ENCODE measurements around the gene KAZN.

Gene KAZN

GRCh38 chr1:14654554-14654953 lies 56.1 kb downstream of the KAZN start:
- 0 out of 2 replicates have a peak, but pooled peaks cover 2% of the 10 kb centered on the region for H3K9me3 ChIP-seq (ENCODE audit: insufficient read depth, low read depth, low read length)
- no peaks in the 10 kb centered on the region for H3K4me1 ChIP-seq (ENCODE audit: insufficient read depth, low read length, poor library complexity, severe bottlenecking)
- H3F3A ChIP-seq (ENCODE audit: low read depth): no peaks in the 10 kb centered on the region
- no peaks in the 10 kb centered on the region for H4K20me1 ChIP-seq (ENCODE audit: insufficient read depth, low read length, poor library complexity, severe bottlenecking)
- no peaks in the 10 kb centered on the region for H3K27me3 ChIP-seq (ENCODE audit: insufficient read depth, low read length, poor library complexity, severe bottlenecking)
- H3K36me3 ChIP-seq (ENCODE audit: insufficient read depth, low read length): no peaks in the 10 kb centered on the region
- no peaks in the 10 kb centered on the region for H3K79me2 ChIP-seq (ENCODE audit: insufficient read depth, low read length)
- no peak overlapping the region for H2AFZ ChIP-seq (ENCODE audit: low read length)
- TF ChIP-seq CTCF (conservative IDR thresholded peaks at IDR 0.05; ENCODE audit: low read length): no peak
- no peak for TF ChIP-seq EZH2phosphoT487 (IDR thresholded peaks at IDR 0.05; ENCODE audit: borderline replicate concordance)
- H3K4me3 ChIP-seq (ENCODE audit: low read length, poor library complexity, severe bottlenecking): no peak overlapping the region
- no peak overlapping the region for H3K4me2 ChIP-seq (ENCODE audit: low read depth, low read length, poor library complexity, severe bottlenecking)
- H3K9ac ChIP-seq (ENCODE audit: low read depth, low read length, poor library complexity, severe bottlenecking): no peak overlapping the region
- H3K9me2 ChIP-seq (replicated peaks; ENCODE audit: low read depth, low read length): no peaks in the 10 kb centered on the region

GRCh38 chr1:14655385-14655784 lies 56.9 kb downstream of the KAZN start:
- Histone ChIP-seq H4K20me1 (ENCODE audit: insufficient read depth, low read length, poor library complexity, severe bottlenecking) (no peaks in the 10 kb centered on the region), H3K9ac (ENCODE audit: low read depth, low read length, poor library complexity, severe bottlenecking) (no peak overlapping the region), H3K9me3 (ENCODE audit: insufficient read depth, low read depth, low read length) (0 out of 2 replicates have a peak, but pooled peaks cover 2% of the 10 kb centered on the region), H3K27me3 (ENCODE audit: insufficient read depth, low read length, poor library complexity, severe bottlenecking) (no peaks in the 10 kb centered on the region), H3K79me2 (ENCODE audit: insufficient read depth, low read length) (no peaks in the 10 kb centered on the region), H2AFZ (ENCODE audit: low read length) (no peak overlapping the region), H3K4me3 (ENCODE audit: low read length, poor library complexity, severe bottlenecking) (no peak overlapping the region), H3F3A (ENCODE audit: low read depth) (no peaks in the 10 kb centered on the region), H3K9me2 (replicated peaks; ENCODE audit: low read depth, low read length) (no peaks in the 10 kb centered on the region), H3K4me2 (ENCODE audit: low read depth, low read length, poor library complexity, severe bottlenecking) (no peak overlapping the region), H3K4me1 (ENCODE audit: insufficient read depth, low read length, poor library complexity, severe bottlenecking) (no peaks in the 10 kb centered on the region), H3K36me3 (ENCODE audit: insufficient read depth, low read length) (no peaks in the 10 kb centered on the region)
- TF ChIP-seq CTCF (conservative IDR thresholded peaks at IDR 0.05; ENCODE audit: low read length) (no peak), EZH2phosphoT487 (IDR thresholded peaks at IDR 0.05; ENCODE audit: borderline replicate concordance) (no peak)

GRCh38 chr1:14656384-14656937 lies 58.0 kb downstream of the KAZN start:
- Histone ChIP-seq H3K79me2 (ENCODE audit: insufficient read depth, low read length) (no peaks in the 10 kb centered on the region), H4K20me1 (ENCODE audit: insufficient read depth, low read length, poor library complexity, severe bottlenecking) (no peaks in the 10 kb centered on the region), H3F3A (ENCODE audit: low read depth) (no peaks in the 10 kb centered on the region), H3K36me3 (ENCODE audit: insufficient read depth, low read length) (no peaks in the 10 kb centered on the region), H3K27me3 (ENCODE audit: insufficient read depth, low read length, poor library complexity, severe bottlenecking) (no peaks in the 10 kb centered on the region), H3K9me3 (ENCODE audit: insufficient read depth, low read depth, low read length) (0 out of 2 replicates have a peak, but pooled peaks cover 2% of the 10 kb centered on the region), H2AFZ (ENCODE audit: low read length) (no peak overlapping the region), H3K9me2 (replicated peaks; ENCODE audit: low read depth, low read length) (no peaks in the 10 kb centered on the region), H3K9ac (ENCODE audit: low read depth, low read length, poor library complexity, severe bottlenecking) (no peak overlapping the region), H3K4me1 (ENCODE audit: insufficient read depth, low read length, poor library complexity, severe bottlenecking) (no peaks in the 10 kb centered on the region), H3K4me3 (ENCODE audit: low read length, poor library complexity, severe bottlenecking) (no peak overlapping the region), H3K4me2 (ENCODE audit: low read depth, low read length, poor library complexity, severe bottlenecking) (no peak overlapping the region)
- TF ChIP-seq CTCF (conservative IDR thresholded peaks at IDR 0.05; ENCODE audit: low read length) (no peak), EZH2phosphoT487 (IDR thresholded peaks at IDR 0.05; ENCODE audit: borderline replicate concordance) (no peak)
